GM21723 (cell line): ENCODE data around the gene CWC27.

ENCODE experiments used
- ATAC-seq: cut with Tn5 transposase; IDR thresholded peaks from one replicate; pipeline ENCODE4 v1.9.1; 2021; ENCODE audit warnings: mild to moderate bottlenecking, moderate library complexity; ENCODE audit not compliant: unreplicated experiment

CWC27 gene

DNA sequence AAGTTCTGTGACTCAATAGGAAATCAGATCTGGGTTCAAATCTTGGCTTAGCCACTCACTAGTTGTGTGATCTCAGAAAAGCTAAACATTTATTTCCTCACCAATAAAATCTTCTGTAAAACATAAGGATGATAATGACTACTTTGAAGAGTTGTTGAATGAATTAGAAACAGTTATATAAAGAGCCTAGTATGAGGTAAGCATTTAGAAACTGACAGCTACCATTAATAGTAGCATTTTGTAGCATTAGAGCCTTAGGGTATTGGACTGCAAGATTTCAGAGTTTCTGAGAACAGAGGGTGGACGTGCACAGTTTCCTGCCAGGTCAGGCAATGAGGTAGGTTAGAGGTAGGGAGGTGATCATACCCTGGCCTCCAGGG is 293.2 kb downstream of the CWC27 start:
- ATAC-seq: peak; percentile 35

DNA sequence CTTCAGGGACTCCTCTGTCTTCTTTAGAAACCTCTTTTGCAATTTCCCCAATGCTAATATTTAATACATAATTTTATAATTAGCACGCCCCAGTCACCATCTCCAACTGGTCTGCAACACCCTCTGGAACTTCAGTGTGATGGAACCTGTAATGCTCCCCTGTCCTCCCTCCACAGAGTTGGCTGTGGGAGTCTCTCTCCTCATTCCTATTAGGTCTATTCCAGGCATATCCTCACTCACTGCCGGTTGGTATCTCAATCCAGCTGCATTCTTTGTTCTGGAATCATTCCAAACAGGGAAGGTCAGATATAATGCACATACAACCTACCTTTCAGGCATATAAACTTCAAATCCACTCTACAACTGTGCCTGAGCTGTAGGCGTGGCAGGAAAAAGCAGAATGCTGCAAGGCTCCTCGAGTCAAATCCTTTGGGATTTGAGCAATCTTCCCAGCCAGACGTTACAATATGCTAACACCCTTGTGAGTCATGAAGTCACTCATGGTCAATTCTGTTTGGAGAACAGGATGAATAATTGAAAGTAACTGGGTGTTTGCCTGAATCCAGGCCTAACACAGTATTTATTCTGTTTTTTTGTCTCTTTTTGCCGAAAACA is 293.8 kb downstream of the CWC27 start:
- ATAC-seq: no peak

DNA sequence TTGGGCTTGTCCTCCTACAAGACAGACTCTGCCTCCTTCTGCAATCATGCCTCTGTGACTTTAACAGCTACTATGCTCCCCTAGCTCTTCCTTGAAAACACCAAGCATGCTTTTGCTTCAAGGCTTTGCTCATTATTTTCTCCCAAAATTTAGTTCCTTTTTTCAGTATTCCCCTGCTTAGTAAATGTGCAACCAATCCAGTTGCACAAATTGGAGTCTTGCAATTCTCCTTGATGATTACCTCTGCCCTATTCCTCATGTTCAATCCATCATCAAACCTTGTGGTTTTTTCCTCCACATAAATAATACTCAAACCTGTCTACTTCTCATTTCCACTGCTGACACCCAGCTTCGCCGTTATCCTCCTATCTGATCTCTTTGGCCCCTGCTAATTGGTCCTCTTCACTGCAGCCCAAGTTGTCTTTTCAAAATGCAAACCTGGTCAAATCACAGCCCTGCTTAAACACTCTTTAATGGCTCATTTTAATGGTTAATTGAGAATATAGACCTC is 296.3 kb downstream of the CWC27 start:
- ATAC-seq: no peak

DNA sequence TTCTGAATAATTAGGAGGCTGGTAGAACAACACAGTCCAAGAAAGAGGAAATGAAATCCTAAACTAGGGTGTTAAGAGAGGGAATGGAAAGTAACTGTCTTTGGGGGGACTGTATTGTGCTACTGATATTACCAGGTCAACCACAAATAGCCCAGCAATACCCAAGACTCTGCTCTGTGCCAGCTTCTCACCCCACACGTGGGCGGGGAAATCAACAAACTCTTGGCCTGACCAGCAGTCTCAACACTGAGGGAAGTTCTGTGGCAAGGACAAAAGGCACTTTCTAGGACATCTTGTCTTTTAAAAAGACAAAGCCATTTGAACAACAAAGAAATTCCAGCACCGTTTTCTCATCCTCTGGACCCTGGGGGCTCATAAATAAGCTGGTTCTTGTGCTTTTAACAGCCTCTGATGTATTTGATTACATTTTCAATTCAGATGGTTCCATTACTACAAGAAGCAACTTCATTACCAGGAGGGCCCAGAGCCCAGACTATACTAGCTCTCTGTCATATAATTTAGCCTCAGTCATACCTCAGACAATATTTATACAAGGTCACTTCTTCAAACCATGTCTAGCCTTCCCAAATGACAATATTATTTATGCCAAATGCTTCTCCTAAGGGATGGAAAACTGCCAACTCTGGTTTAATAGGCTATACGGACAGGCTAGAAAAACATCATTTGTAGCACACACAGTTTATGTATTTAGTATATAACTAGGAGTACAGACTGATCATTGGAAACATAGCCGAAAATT is 297.8 kb downstream of the CWC27 start:
- peak; percentile 75 for ATAC-seq

DNA sequence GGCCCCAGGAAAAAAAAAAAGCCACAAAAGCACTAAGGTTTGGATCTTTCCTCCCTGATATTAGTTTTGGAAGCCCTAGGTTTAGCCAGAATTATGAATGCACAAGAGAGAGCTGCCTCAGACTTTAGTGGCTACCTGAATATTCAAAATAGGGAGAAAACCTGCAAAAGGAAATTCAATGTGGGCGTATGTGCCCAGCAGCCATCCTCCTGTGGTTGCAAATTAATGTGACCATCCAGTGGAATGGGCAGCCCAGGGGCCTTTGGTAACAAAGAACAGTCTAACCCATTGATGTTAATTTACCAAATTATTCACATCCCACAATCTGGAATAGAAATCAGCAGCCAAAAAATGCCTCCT is 298.4 kb downstream of the CWC27 start:
- no peak for ATAC-seq
